Middle frontal gyrus (tissue), 1 donor: Measurements from ENCODE around the gene TTF1.

ENCODE experiments used
- DNase-seq: peaks from one replicate; pipeline ENCODE4 v3.0.0-alpha.2; 2015; ENCODE audit warnings: low spot score; ENCODE audit errors: extremely low spot score

TTF1 gene, protein sequence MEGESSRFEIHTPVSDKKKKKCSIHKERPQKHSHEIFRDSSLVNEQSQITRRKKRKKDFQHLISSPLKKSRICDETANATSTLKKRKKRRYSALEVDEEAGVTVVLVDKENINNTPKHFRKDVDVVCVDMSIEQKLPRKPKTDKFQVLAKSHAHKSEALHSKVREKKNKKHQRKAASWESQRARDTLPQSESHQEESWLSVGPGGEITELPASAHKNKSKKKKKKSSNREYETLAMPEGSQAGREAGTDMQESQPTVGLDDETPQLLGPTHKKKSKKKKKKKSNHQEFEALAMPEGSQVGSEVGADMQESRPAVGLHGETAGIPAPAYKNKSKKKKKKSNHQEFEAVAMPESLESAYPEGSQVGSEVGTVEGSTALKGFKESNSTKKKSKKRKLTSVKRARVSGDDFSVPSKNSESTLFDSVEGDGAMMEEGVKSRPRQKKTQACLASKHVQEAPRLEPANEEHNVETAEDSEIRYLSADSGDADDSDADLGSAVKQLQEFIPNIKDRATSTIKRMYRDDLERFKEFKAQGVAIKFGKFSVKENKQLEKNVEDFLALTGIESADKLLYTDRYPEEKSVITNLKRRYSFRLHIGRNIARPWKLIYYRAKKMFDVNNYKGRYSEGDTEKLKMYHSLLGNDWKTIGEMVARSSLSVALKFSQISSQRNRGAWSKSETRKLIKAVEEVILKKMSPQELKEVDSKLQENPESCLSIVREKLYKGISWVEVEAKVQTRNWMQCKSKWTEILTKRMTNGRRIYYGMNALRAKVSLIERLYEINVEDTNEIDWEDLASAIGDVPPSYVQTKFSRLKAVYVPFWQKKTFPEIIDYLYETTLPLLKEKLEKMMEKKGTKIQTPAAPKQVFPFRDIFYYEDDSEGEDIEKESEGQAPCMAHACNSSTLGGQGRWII

DNA sequence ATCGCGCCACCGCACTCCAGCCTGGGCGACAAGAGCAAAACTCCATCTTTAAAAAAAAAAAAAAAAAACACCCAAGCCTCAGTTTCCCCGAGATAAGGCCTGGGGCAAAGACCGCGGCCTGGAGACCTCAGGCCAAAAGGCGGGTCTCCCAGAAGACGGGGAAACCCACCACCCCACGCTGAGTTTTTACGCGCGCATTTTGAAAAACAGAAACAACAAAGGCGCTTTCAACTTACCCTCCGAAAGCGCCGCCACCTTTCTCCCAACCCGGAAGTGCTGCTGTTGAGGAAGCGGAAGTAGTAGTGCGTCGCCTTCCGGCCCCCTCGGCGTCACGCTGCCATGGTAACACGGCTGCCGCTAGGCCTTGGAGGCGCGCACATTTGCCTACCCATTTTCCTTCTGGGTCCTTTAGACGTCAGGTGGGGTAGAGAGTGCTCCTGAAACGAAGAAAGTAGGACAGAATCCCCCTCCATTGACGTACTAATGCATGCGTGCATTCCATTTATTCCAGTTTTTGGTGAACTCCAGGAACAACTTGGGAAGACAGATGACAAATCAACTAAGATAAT, at the start of gene TTF1:
TSS of gene TTF1 (minus strand) at position 287 of the 569 bp plus-strand sequence. CDS start 4,019 bp downstream, outside the sequence.
- DNase-seq = peak; percentile 84

DNA sequence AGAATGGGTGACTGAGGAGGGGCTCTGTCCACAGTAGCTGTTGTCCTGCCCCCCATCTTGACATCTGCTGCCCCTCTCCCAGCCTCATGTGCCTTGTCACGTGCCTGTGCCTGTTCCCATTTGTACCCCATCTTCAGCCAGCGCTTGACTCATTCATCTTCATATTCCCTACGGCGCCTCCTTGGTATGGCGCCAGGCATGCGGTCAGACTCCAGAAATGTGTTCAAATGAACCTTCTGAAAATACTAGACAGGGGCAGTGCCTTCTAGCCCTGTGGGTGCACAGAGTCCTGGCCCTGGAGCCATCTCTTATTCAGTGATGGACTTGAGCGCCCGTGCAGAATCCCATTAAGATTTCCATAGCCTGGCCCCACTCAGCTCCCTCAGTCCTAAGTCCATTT, 49.6 kb upstream of the TTF1 start:
- no peak for DNase-seq

DNA sequence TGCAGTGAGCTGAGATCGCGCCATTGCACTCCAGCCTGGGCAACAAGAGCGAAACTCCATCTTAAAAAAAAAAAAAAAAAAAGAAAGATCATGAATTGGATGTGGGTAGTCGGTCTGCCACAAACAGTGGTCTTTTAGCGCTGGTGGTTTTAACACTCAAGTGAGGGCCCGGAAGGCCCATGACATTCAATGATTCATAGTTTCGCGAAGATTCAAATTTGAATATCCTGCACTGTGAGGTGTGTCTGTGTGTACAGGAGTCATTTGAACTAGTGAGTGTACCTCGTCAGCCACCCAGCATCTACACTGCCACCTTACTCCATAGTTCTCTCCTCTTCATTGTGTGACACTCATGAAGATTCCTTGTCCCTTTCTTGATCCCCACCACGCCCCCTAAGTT, 44.6 kb upstream of the TTF1 start:
- no peak for DNase-seq

DNA sequence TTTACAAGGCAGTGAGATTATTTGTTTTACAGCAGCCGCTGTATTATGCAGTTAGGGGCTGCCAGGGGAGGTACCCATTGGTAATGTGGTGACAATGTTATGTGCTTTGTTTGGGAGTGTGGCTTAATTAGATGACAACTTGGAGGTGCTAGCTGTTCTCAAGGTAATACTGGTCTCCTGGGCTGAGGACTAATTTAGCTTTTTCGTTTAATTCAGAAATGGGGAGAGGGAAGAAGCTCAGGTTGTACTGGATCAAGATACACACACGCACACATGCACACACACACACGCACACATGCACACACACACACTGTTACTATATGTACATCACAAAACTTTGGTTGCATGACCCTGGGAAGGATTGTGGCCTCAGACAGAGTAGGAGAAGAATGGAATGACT, 41.3 kb upstream of the TTF1 start:
- DNase-seq = no peak

DNA sequence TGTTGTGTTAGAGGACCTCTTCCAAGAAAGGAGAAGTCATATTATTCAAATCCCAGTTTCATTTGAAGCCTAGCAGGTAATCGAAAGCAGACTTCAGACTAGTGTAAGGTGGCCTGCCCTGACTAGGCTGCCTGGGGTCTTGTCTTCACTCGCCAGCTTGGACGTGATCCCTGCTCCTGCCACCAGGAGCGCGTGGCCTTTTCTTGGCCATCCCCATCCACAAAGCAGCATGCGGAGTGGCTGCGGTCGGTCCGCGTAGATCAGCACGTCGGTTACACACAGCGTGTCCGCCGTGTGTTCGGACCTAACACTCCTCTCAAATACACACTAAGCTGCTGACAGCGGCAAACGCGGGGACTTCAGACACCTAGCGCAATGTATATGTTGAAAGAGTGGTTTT, 40.7 kb upstream of the TTF1 start:
- no peak for DNase-seq

DNA sequence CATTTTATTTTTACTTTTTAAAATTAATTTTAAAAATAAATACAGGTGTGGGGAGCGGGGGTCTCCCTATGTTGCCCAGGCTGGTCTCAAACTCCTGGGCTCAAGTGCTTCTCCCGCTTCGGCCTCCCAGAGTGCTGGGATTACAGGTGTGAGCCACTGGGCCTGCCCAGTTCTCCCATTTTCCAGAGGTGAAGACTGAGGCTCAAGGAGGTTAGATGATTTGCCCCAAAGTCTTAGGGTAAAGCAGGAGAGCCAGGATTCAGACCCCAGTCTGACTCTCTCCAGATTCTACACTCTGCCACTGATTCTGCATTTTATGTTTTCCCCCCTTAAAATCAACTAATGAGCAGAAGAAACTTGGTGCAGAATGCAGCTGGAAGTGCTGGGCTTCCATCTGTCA, 40.2 kb upstream of the TTF1 start:
- DNase-seq = no peak

DNA sequence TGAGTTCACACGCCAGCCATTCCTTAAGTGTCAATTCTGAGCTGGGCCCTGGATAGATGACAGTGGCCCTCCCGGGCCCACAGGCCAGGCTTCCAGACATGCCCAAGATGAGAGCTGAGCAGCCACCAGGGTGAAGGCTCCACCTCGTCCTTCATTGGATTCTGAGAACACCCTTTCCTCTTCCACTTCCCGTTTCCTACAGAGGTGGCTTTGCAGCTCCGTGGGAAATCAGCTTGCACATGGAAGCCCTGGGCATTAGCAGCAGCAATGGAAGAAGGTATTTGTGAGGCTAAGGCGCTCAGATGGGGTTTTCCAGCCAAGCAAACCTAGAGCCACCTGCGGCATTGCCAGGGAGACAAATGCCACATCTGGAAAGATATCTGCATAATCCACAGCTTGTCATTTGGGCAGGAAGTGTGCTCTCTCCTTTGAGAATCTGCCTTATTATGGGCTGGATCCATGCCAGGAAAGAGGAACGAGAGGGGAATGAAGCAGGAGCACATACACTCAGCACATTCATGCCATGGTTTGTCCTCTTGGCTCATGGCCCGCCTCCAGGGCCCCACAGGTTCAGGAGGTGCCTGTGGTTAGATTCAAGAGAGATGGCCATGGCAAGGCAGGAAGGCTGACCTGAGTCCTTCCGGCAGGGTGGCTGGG, 37.4 kb upstream of the TTF1 start:
- no peak for DNase-seq

DNA sequence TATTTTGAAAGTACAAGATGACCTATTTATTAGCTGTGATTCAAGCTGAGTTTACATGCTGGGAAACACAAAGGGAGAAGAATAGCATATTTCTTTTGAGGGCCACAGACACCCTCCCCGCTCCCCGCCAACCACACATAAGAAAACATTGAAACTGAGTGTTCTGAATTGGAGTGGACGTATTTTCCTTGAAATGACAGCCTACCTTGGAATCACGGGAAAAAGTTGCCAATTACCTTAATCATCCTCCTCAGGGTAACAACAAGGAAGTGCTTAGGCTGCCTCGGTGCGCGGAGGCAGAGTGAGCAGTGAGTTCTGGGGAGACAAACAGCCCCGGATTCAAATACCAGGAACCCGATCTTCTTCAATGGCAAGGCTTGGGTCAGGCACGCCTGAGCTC, 34.8 kb upstream of the TTF1 start:
- DNase-seq = no peak

DNA sequence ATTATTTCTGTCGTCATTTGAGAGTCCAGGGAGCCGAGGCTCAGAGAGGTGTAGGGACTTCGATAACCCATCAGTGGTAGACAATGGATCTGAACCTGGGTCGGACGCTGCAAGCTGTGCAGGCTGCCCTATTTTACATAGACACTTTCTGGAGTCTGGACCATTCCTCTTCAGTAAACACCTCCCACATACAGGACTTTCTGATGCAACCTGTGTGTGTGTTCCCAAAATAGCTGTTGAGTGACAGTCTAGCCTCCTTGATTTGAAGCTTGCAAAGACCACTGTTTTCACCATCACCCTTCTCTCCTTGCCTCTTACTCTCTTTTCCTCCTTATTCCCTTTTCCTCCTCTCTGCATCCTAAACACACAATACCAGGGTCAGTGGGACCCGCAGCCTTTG, 34.1 kb upstream of the TTF1 start:
- DNase-seq = no peak

DNA sequence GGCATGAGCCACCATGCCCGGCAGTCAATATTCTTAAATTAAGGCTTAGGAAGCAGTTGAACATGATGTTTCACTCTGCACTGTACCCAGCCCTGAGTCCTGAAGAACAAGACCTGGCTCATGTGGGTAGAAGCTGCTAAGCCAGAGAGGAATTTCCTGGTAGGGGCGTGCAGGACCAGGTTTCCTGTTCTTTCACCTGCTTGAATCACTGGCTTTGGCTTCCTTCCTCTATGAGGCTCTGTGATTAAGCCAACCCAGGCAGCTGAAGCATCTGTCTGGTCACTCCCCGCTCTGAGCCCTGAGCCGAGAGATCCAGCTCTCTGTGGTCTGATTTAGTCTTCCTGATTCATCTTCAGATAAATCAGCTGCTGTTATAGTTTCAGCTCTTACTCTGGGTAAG, 32.5 kb upstream of the TTF1 start:
- no peak for DNase-seq

DNA sequence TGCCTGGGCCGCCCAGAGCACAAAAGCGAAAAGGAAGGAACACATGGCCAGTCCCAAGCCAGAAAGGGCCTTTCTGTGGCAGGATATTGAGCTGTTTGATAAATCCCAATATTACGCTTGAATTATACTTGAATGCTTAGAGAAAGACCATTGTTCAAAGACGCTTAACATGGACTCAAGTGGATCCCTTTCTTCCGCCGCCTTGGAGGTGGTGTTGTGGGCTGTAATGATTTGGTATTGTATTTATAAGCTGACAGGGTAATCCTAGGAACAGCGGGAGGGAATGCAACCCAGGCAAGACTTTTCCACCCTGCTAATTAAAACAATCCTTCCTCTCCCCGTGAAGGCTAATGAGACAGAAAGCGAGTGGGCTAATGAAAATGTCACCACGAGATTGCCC, 28.2 kb upstream of the TTF1 start:
- no peak for DNase-seq

DNA sequence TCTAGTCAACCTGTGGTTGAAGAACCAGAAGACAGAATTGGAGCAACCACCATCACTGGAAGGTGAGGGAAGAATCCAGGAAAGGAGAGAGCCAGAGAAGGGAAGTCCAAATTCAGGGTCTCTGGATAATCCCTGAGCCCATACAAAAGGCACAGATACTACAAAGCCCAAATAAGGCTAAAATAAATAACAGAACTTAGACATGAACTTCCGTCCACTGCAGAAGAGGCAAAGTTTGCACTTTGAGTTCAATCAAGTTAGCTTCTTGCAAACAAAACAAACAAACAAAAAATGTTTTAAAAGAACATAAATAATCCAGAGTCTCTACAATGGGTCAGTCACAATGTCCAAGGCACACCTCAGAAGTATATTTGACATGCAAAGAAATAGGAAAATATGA, 24.4 kb upstream of the TTF1 start:
- no peak for DNase-seq

DNA sequence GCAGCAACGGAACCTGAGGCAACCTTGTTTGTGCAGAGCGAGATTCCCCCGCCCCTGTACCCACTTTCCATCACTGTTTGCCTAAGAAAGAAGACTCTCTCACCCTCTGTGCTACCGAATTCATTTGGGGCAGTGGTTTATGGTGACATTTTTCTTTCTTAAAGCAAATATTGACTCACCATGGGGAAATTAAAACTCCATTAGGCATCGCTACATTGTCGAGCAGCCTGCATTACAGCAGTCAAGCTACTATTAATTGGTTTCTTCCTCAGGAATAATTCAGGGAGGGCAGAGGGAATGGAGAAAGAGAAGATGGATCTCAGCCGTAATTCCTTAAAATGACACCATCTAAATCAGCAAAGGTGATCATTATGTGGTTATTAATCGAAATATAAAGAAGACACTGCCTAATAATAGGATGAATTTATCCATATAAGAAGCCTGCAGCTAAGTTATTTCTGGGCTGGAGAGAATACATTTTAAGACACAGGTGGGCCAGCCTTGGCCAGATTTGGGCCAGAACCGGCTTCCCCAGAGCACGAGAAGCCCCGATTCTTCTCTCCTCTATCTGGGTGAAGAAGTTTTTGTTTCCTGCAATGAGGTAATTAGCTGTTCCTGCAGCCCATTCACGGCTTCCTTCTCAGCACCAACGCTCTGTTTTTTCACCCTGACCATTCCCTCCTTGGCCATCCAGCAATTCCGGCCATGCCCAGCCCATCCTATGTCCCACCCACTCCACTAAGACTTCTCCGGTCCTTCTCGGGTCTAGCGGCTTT, 20.2 kb upstream of the TTF1 start:
- DNase-seq = no peak

DNA sequence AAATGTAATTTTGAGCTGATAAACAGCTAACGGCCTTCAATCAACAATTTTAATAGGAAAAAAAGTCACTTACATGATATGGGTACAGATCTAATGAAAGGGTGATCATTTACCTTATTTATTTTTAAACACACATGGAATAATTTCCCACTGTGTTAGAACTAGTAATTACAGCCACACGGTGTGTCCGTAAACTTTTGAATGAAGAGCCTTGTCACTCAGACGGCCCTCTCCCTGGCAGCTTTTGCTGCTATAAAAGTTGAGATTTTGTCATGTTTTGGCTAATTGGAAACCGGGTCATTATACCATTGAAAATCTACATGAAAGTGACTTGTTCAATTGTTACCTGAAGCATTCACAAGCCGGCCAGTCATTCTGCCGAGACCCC, 19.0 kb upstream of the TTF1 start:
- DNase-seq = no peak

DNA sequence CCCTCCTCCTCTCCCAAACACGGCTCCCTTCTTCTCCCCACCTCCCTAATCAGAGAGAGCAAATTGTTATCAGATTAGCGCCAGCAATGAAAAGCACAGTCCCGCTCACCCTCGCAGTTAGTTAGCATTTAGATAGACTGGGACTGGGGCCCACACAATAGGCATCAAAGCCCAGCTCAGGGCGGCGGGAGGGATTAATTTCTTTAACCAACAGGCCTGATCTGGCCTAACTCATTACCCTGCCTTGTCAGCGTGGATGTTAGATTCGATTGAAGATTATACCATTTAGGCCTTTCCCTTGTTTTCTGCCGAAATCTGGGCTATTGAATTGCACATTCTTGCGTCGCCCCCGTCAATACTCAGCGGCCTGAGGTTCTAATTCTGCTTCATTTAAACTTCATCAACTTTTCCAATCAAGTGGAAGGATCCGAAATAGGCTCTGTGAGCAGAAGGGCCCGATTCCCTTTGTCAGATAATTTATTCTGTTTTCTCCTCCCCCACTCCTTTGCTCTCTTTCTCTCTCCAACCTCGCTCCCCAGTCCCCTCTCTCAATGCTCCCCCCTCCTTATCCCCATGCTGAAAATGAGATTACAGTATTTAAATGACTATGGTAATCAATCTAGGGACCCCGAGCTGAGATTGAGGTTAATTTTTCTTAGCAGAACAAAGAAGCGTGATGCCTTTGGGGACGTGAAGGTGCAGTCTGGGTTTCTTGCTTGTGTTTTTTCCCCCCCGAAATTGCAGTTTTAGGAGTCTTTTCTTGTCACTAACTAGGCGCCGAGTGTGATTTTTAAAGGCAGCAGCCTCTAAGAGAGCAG, 18.4 kb upstream of the TTF1 start:
- DNase-seq = no peak

DNA sequence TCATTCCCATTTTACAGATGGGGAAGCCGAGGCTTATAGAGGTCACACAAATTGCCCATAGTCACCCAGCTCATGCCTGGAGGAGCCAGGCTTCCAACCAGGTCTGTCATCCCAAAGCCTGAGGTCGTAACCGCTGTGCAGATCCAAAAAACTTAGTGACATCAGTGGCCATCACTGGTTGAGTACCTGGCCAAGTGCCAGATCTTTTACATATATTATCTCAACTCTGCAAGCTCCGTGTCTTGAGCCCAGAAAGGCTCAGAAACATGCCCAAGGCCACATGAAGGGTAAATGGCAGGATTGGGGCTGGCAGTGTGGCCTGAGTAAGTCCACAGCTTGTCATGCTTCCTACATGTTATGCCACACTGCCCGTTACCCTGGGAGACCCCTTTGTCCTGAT, 16.9 kb upstream of the TTF1 start:
- DNase-seq = no peak

DNA sequence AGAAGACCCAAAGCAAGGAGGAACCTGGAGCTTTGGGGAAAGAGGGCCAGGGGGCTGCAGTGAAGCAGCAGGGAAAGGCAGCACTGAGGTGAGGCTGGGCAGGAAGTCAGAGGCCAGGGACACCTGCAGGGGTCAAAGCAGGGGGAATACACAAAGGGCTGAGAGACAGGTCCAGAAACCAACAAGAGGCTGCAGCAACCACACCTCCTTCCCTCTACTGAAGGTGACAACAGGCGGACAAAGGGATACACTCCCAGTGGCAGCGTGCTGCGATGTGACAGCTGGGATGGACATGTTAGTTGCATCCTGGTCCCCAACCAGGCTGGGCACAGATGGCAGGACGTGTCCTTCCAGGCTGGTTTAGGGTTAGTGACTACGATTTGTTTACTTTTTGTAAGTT, 15.9 kb upstream of the TTF1 start:
- DNase-seq = no peak

DNA sequence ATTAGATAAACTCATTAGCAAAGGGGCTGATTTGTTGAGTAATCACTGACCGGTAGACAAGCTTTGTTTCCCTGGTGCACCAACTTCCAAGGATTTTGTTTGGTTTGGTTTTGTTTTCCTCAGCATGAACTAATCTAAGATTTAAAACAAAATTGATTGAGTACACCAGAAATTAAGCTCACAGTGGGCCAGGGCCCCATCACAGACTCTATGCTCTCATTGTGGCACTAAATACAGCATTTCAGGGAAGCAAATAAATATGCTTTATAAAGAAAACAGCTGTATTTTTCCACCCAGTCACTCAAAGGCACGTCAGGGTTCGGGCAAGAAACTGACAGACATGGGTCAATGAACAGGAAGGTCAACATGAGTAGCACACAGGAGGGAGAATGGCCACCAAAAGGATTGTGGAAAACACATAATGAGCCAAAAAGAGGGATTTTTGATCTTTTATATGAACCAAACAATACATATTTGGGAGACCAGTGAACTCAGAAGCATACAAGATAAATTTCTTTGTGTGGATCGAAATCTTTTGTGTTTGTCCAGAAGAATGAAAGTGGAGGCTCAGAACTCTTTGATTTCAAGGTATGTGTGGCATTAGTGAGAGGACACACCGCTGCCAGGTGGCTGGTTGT, 12.2 kb upstream of the TTF1 start:
- DNase-seq = no peak

DNA sequence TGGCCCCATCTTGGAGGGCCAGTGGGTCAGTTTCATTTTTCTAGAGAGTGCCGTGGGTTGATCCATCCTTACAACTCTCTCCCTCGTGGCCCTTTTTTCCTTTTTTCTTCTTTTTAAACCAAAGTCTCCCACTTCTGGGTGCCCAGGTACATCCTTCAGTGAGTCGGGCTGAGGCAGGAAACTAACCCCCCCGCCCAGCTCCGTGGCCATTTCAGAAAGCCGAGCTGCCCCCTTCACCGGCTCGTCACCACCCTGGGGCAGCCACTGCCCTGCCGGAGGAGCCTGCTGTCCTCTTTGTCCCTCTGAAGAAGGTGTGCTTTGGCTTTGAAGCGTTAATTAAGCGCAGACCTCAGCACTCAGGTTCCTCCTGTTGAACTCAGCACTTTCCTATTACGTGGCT, 8.5 kb upstream of the TTF1 start:
- DNase-seq = no peak

DNA sequence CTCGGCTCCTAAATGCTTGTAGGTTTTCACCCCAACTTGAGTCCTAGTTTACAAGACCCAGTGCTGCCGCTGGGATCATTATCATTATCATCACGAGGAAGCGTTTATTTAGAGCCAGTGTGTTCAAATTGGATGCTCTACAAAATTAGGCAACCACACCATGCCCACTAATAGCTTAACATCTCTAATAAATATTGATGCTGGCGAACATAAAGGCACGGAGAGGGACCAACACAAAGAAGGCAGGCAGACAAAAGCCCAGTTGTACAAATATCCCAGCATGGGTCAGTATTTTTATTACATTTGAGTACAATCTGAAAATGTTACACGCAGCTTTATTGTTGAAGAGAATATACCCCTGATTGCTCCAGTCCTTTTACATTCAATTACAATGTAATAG, 8.1 kb upstream of the TTF1 start:
- DNase-seq = no peak
